Occipital lobe (tissue), 3 donors: ENCODE measurements around the gene GOLPH3L. TPM values are rescaled to one million over a fixed set of nuclear protein-coding genes. Genes with fewer than 3 reads are reported as not detected.
"Not testable (repeated sequence)": the region's sequence is repeated elsewhere in the genome, so short reads cannot be mapped to it uniquely, and the experiment has no call there.

Experiments used
- DNase-seq: peaks from one replicate; lab custom pipeline; 2025; lab: John Stamatoyannopoulos, UW
- small RNA-seq: library from RNA; depleted of rRNA; stranded (forward); fragments of <200 nt; gene quantifications from one replicate; pipeline ENCODE3, GENCODE V24; 2014
- total RNA-seq: library from RNA; depleted of rRNA; stranded (reverse); fragments of >200 nt; gene quantifications from one replicate; pipeline ENCODE4 v1.2.3, GENCODE V29; 2014

The GOLPH3L gene
- total RNA-seq, 1 donor from 2014 or later, result 5.8 TPM

DNA sequence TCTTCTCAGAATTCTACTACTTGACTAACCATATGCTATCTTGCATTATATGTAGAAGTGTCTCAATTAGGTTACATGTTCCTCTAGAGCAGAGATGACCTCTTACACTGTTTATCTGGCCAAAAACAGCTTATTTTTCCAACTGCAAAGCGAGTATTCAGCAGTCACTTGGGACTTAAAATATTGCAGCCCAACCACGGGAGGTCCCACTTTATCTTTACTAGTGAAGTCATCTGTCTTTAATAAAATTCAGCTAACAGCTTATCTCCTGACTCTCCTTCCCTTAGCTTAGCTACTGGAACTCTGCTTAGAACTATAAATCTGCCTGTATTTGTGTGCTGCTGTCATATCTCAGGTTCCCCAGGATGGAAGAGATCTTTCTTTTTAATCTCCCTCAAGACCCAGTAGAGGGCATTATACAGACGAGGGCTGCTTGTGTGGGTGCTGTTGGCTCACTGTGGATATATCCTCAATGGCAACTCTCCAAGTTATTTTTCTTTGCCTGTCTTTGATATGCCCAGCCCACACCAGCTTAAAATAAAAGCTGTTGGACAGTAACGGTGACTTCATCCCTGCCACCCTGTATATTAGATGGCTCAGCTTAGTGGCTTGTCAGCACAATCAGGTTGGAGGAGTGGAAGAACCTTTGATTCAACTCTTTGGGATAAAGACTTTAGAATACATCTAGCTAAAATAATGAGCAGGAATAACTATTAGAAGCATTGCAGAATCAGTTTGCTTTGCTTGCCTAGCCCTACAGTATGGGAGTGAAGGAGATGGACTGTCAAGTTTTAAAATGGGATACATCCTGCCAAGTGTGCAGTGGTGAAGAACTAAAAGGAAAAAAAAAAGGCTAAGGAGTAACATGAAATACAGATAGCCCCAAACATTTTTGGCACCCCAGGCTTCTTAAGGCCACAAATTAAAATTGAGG, 77.1 kb downstream of the GOLPH3L start:
- no peak for DNase-seq

DNA sequence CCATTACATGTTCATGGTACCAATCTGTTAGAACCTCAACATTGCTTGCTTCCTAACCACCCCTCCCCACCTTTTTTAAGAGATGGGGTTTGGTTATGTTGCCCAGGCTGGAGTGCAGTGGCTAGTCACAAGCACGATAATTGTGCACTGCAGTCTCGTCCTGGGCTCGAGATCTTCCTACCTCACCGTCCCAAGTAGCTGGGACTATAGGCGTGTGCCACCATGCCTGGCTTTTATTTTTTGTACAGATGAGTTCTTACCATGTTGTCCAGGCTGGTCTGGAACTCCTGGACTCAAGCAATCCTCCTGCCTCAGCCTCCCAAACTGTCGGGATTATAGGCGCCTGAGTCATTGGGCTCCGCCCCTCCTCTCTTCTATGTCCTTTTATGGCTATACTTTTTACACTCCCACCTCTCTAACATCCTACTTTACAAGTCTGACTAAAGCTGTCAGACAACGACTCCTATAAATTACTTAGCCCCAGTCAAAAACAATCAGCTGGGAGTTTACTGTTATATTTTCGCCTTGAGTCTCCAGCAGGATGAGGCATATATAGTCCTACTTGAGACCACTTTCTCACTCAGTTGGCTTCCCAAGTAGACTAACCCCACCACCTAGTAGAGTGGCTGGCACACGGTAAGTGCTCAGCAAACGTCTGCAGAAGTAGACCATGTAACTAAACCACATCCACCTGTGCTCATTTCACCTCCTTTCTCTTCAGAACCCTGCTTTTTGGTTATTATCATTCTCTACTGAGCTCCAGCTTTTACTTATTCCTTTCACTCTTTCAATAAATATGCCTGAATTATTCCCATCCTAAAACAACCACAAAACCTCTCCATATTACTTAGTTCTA, 81.4 kb downstream of the GOLPH3L start:
- no peak for DNase-seq

DNA sequence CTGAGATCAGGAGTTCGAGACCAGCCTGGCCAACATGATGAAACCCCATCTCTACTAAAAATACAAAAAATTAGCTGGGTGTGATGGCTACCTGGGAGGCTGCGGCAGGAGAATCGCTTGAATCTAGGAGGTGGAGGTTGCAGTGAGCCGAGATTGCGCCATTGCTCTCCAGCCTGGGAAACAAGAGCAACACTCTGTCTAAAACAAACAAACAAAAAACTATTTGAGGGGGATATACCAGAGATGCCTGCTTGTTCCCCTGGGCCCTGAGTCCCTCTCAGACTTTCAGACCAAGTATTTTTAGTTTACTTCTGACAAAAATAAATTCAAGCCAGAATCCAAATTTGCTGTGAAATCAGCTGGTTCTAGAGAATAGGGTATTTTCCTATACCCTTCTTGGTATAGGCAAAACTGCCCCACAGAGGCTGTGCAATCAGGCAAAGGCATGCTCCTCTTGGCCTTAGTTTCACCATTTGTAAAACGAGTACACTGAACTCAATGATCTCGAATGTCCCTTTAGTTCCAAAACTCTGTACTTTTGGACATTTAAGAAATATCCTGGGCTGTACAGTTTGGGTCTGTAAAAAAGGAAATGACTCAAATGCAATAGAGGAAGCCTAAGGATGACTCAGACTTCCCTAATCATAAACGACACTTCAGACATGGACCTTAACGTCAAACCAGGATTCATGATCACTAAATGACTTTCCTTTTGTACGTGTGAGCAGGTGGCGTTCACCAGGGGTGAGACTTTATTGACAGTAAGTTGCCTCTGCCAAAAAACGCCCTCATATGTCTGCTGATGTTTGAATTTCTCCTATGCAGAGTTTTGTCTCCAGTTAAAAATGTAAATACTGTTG, 83.7 kb downstream of the GOLPH3L start:
- DNase-seq, result no peak

DNA sequence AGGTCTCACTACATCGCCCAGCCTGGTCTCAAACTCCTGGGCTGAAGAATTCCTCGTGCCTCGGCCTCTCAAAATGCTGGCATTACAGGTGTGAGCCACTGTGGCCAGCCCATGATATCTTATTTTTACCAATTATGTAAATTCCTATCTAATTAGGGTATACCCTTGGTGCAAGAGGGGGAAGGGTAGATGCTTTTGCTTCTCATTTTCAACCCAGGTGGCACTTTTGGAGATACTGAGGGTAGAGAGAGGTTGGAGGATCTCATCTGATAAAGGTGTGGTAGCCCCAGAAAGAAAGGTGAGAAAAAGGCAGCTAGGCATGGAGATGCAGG, 85.0 kb downstream of the GOLPH3L start:
- no peak for DNase-seq

DNA sequence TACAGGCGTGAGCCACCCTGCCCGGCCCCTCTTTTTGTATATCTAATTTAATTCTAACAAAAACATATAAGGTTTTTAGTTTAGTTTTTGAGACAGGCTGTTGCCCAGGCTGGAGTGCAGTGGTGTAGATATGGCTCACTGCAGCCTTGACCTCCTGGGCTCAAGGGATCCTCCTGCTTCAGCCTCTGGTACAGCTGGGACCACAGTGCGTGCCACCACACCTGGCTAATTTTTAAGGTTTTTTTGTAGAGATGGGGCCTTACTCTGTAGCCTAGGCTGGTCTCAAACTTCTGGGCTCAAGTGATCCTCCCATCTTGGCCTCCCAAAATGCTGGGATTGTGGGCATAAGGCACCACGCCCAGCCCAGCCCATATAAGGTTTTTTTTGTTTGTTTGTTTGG, 86.4 kb downstream of the GOLPH3L start:
- DNase-seq, result no peak

DNA sequence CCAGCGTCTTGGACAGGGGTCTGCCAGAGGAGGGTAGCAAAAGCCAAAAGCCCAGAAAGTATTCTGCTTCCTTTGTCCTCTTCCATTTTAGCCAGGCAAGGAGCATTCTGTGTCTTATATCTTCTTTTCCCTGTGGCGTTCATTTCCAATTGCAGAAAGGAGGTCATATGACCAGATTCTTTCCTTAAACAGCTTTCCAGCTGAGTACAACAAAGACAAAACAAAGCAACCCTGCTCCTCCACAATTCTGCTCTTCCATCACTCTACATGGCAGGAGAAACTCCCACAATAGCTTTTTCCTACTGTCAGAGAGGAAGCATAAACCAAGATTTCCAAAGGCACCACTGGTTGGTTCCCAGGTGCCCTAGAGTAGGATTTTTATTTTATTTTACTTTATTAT, 87.2 kb downstream of the GOLPH3L start:
- DNase-seq, result no peak

DNA sequence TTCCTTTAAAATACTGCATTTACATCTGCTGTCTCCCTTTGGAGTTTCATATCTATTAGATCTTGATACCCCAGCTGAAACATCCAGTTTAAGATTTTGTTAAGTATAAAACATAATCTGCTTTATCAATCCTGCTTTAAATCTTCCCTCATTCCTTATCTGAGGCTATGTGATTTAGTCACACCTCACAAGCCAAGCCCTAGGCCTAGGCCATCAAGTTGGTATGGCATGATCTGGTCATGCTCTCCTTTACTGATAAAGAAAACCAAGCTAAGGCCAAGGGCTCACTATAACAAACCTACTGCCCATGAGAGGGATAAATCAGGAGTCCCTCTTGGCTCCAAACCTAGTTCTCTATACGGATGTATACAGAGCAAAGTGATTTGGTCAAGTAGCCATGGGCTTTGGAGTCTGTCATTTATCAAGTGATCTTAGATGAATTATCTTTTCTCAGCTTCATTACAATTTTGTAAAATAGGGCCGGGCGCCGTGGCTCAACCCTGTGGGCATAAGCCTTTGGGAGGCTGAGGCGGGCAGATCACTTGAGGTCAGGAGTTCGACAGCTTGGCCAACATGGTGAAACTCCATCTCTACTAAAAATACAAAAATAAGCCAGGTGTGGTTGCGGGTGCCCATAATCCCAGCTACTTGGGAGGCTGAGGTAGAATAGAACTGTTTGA, 90.4 kb downstream of the GOLPH3L start:
- DNase-seq, result no peak

DNA sequence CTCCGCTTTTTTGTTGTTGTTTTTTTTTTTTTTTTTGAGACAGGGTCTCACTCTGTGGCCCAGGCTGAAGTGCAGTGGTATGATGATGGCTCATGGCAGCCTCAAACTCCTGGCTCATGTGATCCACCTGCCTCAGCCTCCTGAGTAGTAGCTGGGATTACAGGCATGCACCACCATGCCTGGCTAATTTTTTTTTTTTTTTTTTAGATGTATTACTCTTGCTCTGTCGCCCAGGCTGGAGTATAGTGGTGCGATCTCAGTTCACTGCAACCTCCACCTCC, 91.6 kb downstream of the GOLPH3L start:
- DNase-seq, result not testable (repeated sequence)

DNA sequence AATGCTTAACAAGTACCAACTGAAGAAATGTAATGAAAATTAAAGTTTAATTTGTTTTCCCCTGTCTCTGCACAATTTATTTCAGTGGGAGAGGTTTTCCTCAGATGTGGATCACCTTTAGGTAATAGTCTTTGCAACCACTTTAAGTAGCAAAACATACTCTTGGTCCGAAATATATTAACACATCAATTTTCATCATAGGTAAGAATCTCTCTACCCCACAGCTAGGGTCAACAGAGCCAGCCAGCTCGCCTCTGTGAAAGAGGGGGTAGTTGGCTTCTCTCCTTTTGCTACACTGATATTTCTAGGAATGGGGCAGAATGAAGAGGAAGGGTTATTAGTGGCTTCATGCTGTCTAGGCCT, 92.7 kb downstream of the GOLPH3L start:
- DNase-seq, result no peak

DNA sequence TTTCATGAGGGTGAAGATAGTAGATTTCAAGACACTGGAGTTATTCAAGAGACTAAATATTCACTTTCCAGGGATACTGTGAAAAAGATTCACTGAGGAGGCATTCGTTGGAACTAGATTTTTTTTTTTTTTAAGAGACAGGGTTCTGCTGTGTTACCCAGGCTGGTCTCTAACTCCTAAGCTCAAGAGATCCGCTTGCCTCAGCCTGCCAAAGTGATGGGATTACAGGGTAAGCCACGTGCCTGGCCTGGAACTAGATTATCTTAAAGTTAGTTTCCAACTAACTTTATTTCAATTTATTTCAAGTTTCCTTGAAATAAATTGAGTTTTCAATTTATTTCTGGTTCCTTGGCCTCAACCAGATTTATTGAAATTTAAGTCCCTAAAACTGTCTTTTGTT, 93.2 kb downstream of the GOLPH3L start:
- DNase-seq, result no peak

DNA sequence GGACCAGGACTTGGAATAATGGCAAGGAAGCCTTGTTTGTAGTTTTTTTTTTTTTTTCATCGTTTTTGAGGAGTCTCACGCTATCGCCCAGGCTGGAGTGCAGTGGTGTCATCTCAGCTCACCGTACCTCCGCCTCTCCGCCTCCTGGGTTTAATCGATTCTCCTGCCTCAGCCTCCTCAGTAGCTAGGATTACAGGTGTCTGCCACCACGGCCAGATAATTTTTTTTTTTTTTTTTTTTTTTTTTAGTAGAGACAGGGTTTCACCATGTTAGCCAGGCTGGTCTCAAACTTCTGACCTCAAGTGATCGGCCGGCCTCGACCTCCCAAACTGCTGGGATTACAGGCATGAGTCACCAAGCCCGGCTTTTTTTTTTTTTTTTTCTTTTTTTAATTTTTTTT, 94.6 kb downstream of the GOLPH3L start:
- not testable (repeated sequence) for DNase-seq

DNA sequence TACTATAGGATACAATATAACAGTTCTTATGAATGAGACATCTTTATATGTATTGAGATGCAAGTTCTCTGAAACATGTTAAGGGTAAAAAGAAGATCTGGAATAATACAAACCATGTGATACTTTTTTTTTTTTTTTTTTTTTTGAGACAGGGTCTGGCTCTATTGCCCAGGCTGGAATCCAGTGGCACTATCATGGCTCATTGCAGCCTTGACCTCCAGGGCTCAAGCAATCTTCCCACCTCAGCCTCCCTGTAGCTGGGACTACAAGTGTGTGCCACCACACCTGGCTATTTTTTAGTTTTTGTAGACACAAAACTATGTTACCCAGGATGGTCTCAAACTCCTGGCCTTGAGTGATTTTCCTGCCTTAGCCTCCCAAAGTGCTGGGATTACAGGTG, 95.4 kb downstream of the GOLPH3L start:
- DNase-seq, result no peak

DNA sequence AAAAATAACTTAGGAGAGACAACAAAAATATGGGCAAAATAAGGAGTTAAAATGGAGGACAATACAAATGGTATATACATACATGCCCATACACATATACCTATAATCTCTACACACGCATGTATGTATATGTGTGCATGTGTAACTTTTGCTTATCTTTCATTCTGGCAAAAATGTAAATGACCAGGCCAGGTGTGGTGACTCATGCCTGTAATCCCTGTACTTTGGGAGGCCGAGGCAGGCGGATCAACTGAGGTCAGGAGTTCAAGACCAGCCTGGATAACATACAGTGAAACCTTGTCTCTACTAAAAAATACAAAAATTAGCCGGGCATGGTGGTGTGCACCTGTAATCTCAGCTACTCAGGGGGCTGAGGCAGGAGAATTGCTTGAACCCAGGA, 98.6 kb downstream of the GOLPH3L start:
- not testable (repeated sequence) for DNase-seq

DNA sequence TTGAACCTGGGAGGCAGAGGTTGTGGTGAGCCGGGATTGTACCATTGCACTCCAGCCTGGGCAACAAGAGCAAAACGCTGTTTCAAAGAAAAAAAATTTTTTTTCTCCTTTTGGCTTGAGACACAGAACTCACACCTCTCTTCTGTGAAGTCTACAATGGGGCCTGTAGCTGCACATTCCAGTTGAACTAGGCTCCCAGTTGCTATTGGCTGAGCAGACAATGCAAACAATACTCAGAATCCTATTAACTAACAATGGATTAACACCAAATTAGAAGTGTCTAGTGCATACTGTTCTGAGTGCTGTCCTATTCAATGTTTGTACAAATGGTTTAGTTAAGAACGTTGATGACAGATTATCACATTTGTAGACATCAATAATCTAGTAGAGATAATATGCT, 100.0 kb downstream of the GOLPH3L start:
- DNase-seq, result no peak

Small RNAs within 50 kb of the gene (small RNA-seq; reads per million reads assigned to genes)
- gene RF00015, result not detected
- gene RF00561, result not detected
- gene RNU6-1042P, result not detected

Other genes with a start within 250 kb of the GOLPH3L start
- gene TARS2, start 209.7 kb downstream of the GOLPH3L start, total RNA-seq, result 17.6 TPM
- gene ECM1, start 189.0 kb downstream of the GOLPH3L start, total RNA-seq, result 0.94 TPM
- 1.1 TPM for gene FALEC, start 181.4 kb downstream of the GOLPH3L start, total RNA-seq
- gene ADAMTSL4, start 147.7 kb downstream of the GOLPH3L start, total RNA-seq, result 0.31 TPM
- 146 TPM for gene MCL1, start 117.5 kb downstream of the GOLPH3L start, total RNA-seq
- 105 TPM for gene ENSA, start 67.5 kb downstream of the GOLPH3L start, total RNA-seq
- 0.78 TPM for gene HORMAD1, start 23.7 kb upstream of the GOLPH3L start, total RNA-seq
- 11.9 TPM for gene CTSS, start 68.6 kb upstream of the GOLPH3L start, total RNA-seq
- 7.2 TPM for gene CTSK, start 111.1 kb upstream of the GOLPH3L start, total RNA-seq
- gene ARNT, start 179.4 kb upstream of the GOLPH3L start, total RNA-seq, result 20.0 TPM
- gene CTXND2, start 190.0 kb upstream of the GOLPH3L start, total RNA-seq, result not detected
- gene SETDB1, start 229.2 kb upstream of the GOLPH3L start, total RNA-seq, result 51.5 TPM